Right cardiac atrium (tissue), 5 donors: Measurements from ENCODE around the gene DNMT1. TPM values are rescaled to one million over a fixed set of nuclear protein-coding genes. Genes with fewer than 3 reads are reported as not detected.

Experiments
- ATAC-seq, 2 donors: fragments of 200-7000 bp; cut with Tn5 transposase; one replicate each; pipeline versions ENCODE4 v1.8.0 to v1.9.1; 2020; ENCODE audit warnings: moderate library complexity in 2 of 2, mild to moderate bottlenecking in 1 of 2
- DNase-seq, 3 donors: peaks; one replicate each; pipeline ENCODE4 v3.0.0-alpha.2; 2020
- H3K27ac ChIP-seq: one replicate; pipeline ENCODE4 v1.5.1; 2013; ENCODE audit warnings: mild to moderate bottlenecking, low read length, control low read depth, moderate library complexity
- H3K27me3 ChIP-seq: one replicate; pipeline ENCODE4 v1.6.1; 2013; ENCODE audit not compliant: control insufficient read depth, insufficient read depth
- H3K4me1 ChIP-seq: one replicate; pipeline ENCODE4 v1.6.1; 2013; ENCODE audit warnings: low read length; ENCODE audit not compliant: control insufficient read depth, insufficient read depth
- H3K4me3 ChIP-seq: one replicate; pipeline ENCODE4 v1.5.1; 2013; ENCODE audit warnings: low read length, control low read depth
- H3K9me3 ChIP-seq: one replicate; pipeline ENCODE4 v1.6.1; 2013; ENCODE audit warnings: low read length; ENCODE audit not compliant: control insufficient read depth
- WGBS: extraction: QIAGEN DNeasy Blood & Tissue Kit; methylation state at CpG from one replicate; pipeline ENCODE4 v1.1.7; 2013; 5-methylcytosine and 5-hydroxymethylcytosine counted together
- intact Hi-C, 4 donors: fragments of 100-400 bp; cut with DNase I; formaldehyde crosslinking; loops; one replicate each; pipeline versions ENCODE4 v1.11.0 to v1.14.0; 2022 to 2023
- polyA plus RNA-seq: library from polyadenylated mRNA; stranded (reverse); fragments of 200-250 nt; gene quantifications from one replicate; pipeline ENCODE4 v1.2.3, GENCODE V29; 2013
- total RNA-seq, 4 donors: library from RNA; stranded (reverse); fragmentation: NEBNext Ultra II Directional; extraction: Animal tissue kit (Norgen Biotek cat#: 25700); gene quantifications; one replicate each; pipeline ENCODE4 v1.2.1, GENCODE V29; 2021
- donor health status: healthy with polysubstance abuse.
- donor health status: DM: no; HTN: yes; CAD: no.
- donor health status: DM: no; HTN: no; CAD: no.
- donor health status: DM: no; HTN: yes; CAD: no; lungs with severe emphysema.
- donor health status: DM: yes; HTN: yes; CAD: no.

DNMT1 gene
- total and polyA plus RNA-seq, 5 donors: 19.3 to 37.2 (median 27.2) TPM

DNA sequence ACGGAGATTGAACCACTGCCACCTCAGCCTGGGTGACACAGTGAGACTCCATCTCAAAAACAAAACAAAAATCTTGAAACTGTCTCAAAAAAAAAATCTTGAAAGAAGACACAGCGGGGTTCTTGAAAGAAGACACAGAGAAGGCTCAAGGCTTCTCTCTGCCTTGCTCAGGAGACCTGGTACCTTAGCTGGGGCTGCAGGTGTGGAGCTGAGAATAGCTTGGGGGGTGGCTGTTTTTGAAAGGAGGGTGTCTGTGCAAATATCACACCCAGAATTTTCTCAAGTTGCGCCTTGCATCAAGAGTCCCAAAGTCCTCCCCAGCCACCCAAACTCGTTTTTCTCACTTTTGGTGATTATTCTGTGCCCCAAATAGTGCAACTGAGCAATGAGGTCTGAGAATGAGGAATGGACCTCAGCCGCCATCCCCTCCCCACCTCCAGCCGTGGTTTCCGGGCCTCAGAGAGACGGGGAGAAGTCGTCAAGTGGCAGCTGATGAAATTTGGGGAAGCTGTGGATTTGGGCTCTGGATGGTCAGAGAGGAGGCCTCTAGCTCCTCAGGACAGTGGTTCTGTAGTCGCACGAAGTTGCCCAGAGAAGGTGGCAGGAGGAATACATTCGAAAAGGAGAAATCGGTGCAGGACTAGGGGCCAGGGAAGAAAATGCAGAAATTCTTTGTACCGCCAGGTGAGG lies 27.6 kb upstream of the DNMT1 start:
- WGBS: 77% methylated on average over 14 of the region's 14 CpGs
- ATAC-seq (no peak), DNase-seq (no peak)
- H3K4me1 ChIP-seq: peaks cover 3% of the 10 kb centered on the region
- intact Hi-C loops: no loop called here
- H3K27ac ChIP-seq: no peak overlapping the region
- H3K27me3 ChIP-seq: no peaks in the 10 kb centered on the region
- H3K4me3 ChIP-seq: no peak overlapping the region
- H3K9me3 ChIP-seq: no peaks in the 10 kb centered on the region

DNA sequence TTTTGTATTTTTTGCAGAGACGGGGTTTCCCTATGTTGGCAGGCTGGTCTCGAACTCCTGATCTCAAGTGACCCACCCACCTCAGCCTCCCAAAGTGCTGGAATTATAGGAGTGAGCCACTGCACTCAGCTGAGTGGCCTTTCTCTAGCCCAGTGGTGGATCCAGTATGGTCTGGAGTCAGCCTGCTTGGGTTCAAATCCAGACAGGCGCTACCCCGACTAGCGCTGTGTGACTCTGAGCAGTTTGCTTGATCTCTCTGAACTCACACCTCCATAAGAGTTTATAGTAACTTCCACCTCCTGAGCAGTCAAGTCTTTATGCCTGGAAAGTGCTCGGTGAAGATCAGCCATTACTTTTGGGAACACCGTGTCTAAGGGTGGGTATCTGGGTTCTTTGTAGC lies 25.9 kb upstream of the DNMT1 start:
- no peak for ATAC-seq
- intact Hi-C loops: no loop called here

DNA sequence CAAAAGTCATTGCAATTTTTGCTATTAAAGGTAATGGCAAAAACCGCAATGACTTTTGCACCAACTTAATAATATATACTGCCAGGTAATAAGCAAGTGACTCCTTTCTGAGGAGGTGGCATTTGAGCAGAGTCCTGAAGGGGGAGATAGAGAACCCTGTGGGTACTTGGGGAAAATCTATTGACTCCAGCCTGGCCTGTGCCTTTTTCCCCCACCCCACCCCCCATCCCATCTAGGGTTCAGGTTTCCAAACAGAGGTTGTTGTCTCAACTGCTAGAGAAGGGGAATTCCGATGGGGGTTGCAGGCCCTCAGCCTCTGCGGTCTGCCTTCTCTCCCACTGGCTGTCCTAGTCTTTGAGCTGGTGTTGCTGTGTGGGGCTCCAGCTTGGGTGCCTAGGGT lies 24.9 kb upstream of the DNMT1 start:
- ATAC-seq: peak in 1 of 2 donors; percentile 8
- intact Hi-C loops: no loop called here

More for the DNA sequence above, 25.9 kb upstream of the DNMT1 start:
- no peak for DNase-seq
- no peaks in the 10 kb centered on the region for H3K9me3 ChIP-seq
- H3K4me3 ChIP-seq: no peak overlapping the region
- 85% methylated on average over 7 of the region's 7 CpGs for WGBS
- H3K27me3 ChIP-seq: no peaks in the 10 kb centered on the region
- H3K4me1 ChIP-seq: no peaks in the 10 kb centered on the region
- no peak overlapping the region for H3K27ac ChIP-seq

GRCh38 chr19:10217085-10217484 lies 22.3 kb upstream of the DNMT1 start:
- no peaks in the 10 kb centered on the region for H3K4me1 ChIP-seq
- 88% methylated on average over 9 of the region's 9 CpGs for WGBS
- no peak overlapping the region for H3K4me3 ChIP-seq
- no peaks in the 10 kb centered on the region for H3K9me3 ChIP-seq
- intact Hi-C loops: no loop called here
- ATAC-seq (no peak), DNase-seq (no peak)
- H3K27ac ChIP-seq: no peak overlapping the region
- no peaks in the 10 kb centered on the region for H3K27me3 ChIP-seq

More for the DNA sequence above, 24.9 kb upstream of the DNMT1 start:
- WGBS: 51% methylated on average over 3 of the region's 3 CpGs
- Histone ChIP-seq H3K4me3 (no peak overlapping the region), H3K9me3 (no peaks in the 10 kb centered on the region), H3K27ac (no peak overlapping the region), H3K27me3 (no peaks in the 10 kb centered on the region), H3K4me1 (no peaks in the 10 kb centered on the region)
- no peak for DNase-seq

DNA sequence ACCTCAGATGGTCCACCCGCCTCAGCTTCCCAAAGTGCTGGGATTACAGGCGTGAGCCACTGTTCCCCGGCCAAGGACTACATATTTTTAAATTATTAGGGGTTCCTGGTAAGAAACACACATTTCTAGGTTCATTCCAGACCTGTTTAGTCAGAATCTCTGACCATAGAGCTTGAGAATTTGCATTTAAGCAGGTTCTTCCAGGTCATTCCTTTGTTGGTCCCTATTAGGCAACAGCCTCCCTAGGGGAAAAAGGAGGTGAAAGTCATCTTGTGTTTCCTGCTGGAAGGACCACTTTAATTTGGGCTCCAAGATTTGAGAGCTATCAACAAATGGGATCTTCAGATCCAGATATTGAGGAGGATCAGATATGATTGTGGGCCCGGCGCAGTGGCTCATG lies 20.0 kb upstream of the DNMT1 start:
- ATAC-seq: no peak
- 96% methylated on average over 5 of the region's 5 CpGs for WGBS
- H3K27me3 ChIP-seq: no peaks in the 10 kb centered on the region

GRCh38 chr19:10211691-10212090 lies 16.9 kb upstream of the DNMT1 start:
- Histone ChIP-seq H3K27ac (no peak overlapping the region), H3K27me3 (no peaks in the 10 kb centered on the region), H3K9me3 (peaks cover 2% of the 10 kb centered on the region), H3K4me1 (no peaks in the 10 kb centered on the region), H3K4me3 (no peak overlapping the region)
- DNase-seq: no peak
- intact Hi-C loops: no loop called here
- ATAC-seq: no peak
- WGBS: 90% methylated on average over 6 of the region's 6 CpGs

More for the DNA sequence above, 20.0 kb upstream of the DNMT1 start:
- Histone ChIP-seq H3K4me1 (no peaks in the 10 kb centered on the region), H3K9me3 (no peaks in the 10 kb centered on the region), H3K27ac (no peak overlapping the region), H3K4me3 (no peak overlapping the region)
- no peak for DNase-seq
- intact Hi-C loops: no loop called here

DNA sequence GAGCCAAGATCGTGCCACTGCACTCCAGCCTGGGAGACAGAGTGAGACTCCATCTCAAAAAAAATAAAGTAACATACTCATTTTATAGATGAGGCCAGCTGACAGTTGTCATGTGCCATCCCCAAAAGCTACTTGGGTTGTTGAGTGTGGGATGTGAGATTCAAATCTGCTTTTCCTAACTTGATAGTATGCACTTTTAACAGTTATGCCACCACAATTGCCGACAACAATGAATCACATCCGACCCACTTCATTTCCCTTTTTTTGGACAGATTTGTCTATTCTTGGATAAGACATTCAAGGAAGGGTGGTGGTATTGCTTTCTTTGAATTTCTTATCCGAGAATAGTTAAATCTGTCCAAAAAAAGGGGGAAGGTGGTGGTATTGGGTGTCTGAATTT lies 16.3 kb upstream of the DNMT1 start:
- Histone ChIP-seq H3K4me3 (no peak overlapping the region), H3K9me3 (peaks cover 2% of the 10 kb centered on the region), H3K27ac (no peak overlapping the region), H3K27me3 (no peaks in the 10 kb centered on the region), H3K4me1 (no peaks in the 10 kb centered on the region)
- intact Hi-C loops: no loop called here
- ATAC-seq (no peak), DNase-seq (no peak)
- 77% methylated on average over 4 of the region's 4 CpGs for WGBS

- Histone ChIP-seq H3K9me3 (peaks cover 2% of the 10 kb centered on the region), H3K4me3 (no peak overlapping the region), H3K27me3 (no peaks in the 10 kb centered on the region), H3K4me1 (no peaks in the 10 kb centered on the region), H3K27ac (no peak overlapping the region)
- DNase-seq (no peak), ATAC-seq (no peak)
- WGBS: 64% methylated on average over 4 of the region's 4 CpGs
- intact Hi-C loops: no loop called here
Measured at GRCh38 chr19:10209315-10209714, 14.6 kb upstream of the DNMT1 start.

GRCh38 chr19:10207026-10207425 lies 12.3 kb upstream of the DNMT1 start:
- intact Hi-C loops: no loop called here
- peaks cover 2% of the 10 kb centered on the region for H3K9me3 ChIP-seq
- no peaks in the 10 kb centered on the region for H3K4me1 ChIP-seq
- no peaks in the 10 kb centered on the region for H3K27me3 ChIP-seq
- no peak overlapping the region for H3K27ac ChIP-seq
- WGBS: 100% methylated on average over 1 of the region's 1 CpG
- no peak overlapping the region for H3K4me3 ChIP-seq
- no peak for ATAC-seq
- DNase-seq: no peak

GRCh38 chr19:10206226-10206885 lies 11.6 kb upstream of the DNMT1 start:
- WGBS: 86% methylated on average over 10 of the region's 10 CpGs
- no peaks in the 10 kb centered on the region for H3K4me1 ChIP-seq
- ATAC-seq (no peak), DNase-seq (no peak)
- intact Hi-C loops: no loop called here
- H3K4me3 ChIP-seq: no peak overlapping the region
- H3K27me3 ChIP-seq: no peaks in the 10 kb centered on the region
- peaks cover 2% of the 10 kb centered on the region for H3K9me3 ChIP-seq
- H3K27ac ChIP-seq: no peak overlapping the region

- Histone ChIP-seq H3K9me3 (peaks cover 2% of the 10 kb centered on the region), H3K4me1 (no peaks in the 10 kb centered on the region), H3K27ac (no peak overlapping the region), H3K27me3 (no peaks in the 10 kb centered on the region), H3K4me3 (no peak overlapping the region)
- ATAC-seq: no peak
- DNase-seq: no peak
- intact Hi-C loops: no loop called here
- 90% methylated on average over 4 of the region's 4 CpGs for WGBS
Measured at GRCh38 chr19:10205636-10206035, 10.9 kb upstream of the DNMT1 start.
